Measurements from ENCODE around the gene NAMPT. TPM values are rescaled to one million over a fixed set of nuclear protein-coding genes. Genes with fewer than 3 reads are reported as not detected.

The NAMPT gene
- polyA plus RNA-seq, 2 donors = 185 to 206 TPM

DNA sequence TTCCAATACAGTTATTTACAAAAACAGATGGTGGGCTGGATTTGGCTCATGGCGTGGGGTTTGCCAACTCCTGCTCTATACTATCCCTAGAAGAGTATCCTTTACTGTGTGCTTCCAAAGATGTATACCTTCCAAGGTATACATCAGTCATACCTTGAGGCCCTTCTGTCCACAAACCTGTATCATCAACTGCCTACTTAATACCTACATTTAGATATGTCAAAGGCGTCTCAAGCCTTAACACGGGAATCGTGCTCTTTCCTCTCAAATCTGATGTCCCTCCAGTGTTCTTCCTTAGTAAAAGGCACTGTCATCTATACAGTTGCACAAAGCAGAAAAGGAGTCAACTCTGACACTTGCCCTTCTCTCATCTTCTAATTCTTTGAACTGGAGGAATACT is 36.9 kb downstream of the NAMPT start:
- H3K4me1 ChIP-seq (ENCODE audit: control insufficient read depth in 2 of 2, insufficient read depth in 2 of 2, low read length in 1 of 2) = no peaks in the 10 kb centered on the region
- no peak overlapping the region for H3K4me3 ChIP-seq (ENCODE audit: low read depth in 1 of 2, low read length in 2 of 2)
- 94 to 100% methylated on average over 4 of the region's 4 CpGs for WGBS, 2 donors
- H3K36me3 ChIP-seq (ENCODE audit: control insufficient read depth in 2 of 2, insufficient read depth in 2 of 2, low read length in 1 of 2) = peaks cover 0 to 2% of the 10 kb centered on the region in 2 donors
- H3K9me3 ChIP-seq (ENCODE audit: control insufficient read depth in 2 of 2, insufficient read depth in 1 of 2, low read depth in 1 of 2, low read length in 1 of 2) = no peaks in the 10 kb centered on the region
- H3K27me3 ChIP-seq (ENCODE audit: control insufficient read depth in 1 of 2, insufficient read depth in 2 of 2, low read length in 2 of 2) = no peaks in the 10 kb centered on the region
- no peak overlapping the region for H3K27ac ChIP-seq (ENCODE audit: low read depth in 2 of 2, low read length in 1 of 2)

DNA sequence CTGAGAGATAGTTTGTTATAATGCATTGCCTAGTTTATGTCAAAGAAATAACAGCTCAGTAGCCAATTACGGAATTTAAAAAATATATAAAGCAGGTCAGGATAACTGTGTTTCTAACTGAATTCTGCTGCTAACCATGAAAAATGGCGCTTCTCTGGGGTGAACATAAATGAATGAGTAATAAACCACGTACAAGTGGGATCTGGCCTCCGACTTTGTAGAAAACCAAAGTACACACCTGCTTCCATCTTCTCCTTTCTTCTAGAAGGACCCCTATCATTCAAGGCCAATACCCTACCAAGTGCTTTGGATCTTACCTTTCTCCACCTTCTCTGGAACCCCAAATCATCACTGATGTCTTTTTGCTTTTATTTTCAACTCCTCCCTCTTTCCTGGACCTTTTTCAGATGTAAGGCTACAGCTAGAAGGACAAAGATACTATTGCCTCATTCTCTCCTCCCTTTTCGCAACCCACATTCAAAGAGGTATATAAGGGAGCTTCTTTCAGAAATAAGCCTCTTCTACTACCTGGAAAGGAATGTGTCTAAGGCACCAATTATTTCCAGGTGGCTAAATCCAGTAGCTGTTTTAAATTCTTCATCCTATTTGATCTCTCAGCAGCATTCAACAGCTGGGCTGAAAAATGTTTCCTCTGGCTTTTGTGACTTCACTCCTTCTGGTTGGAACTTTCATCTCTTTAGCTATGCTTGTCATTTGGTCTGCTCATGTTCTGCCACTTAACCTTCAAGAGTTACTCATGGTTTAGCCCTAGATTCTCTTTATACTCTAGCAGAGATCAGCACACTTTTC is 37.7 kb downstream of the NAMPT start:
- Histone ChIP-seq H3K27me3 (ENCODE audit: control insufficient read depth in 1 of 2, insufficient read depth in 2 of 2, low read length in 2 of 2) (no peaks in the 10 kb centered on the region), H3K4me3 (ENCODE audit: low read depth in 1 of 2, low read length in 2 of 2) (no peak overlapping the region), H3K9me3 (ENCODE audit: control insufficient read depth in 2 of 2, insufficient read depth in 1 of 2, low read depth in 1 of 2, low read length in 1 of 2) (no peaks in the 10 kb centered on the region), H3K36me3 (ENCODE audit: control insufficient read depth in 2 of 2, insufficient read depth in 2 of 2, low read length in 1 of 2) (peaks cover 0 to 2% of the 10 kb centered on the region in 2 donors), H3K27ac (ENCODE audit: low read depth in 2 of 2, low read length in 1 of 2) (no peak overlapping the region), H3K4me1 (ENCODE audit: control insufficient read depth in 2 of 2, insufficient read depth in 2 of 2, low read length in 1 of 2) (no peaks in the 10 kb centered on the region)
- 86 to 89% methylated on average over 5 of the region's 5 CpGs for WGBS, 2 donors

DNA sequence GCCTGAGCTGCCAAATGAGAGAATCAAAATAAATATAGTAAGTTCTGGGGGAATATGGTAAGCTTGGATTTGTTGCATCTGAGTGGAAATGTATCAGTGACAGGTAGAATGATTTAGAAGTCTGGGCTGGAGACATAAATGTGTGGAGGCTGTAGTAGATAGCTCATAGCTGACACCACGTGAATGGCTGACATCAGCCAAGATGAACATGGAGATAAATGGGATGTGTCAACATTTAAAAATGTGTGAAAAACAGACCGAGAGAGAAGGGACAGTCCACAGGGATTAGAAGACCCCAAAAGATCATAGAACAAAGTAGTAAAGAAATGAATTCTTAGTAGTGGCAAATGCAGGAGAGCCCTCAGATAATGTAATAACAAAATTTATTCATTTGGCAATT is 40.9 kb downstream of the NAMPT start:
- H3K4me3 ChIP-seq (ENCODE audit: low read depth in 1 of 2, low read length in 2 of 2) = no peak overlapping the region
- WGBS, 2 donors = 72 to 73% methylated on average over 2 of the region's 2 CpGs
- no peaks in the 10 kb centered on the region for H3K27me3 ChIP-seq (ENCODE audit: control insufficient read depth in 1 of 2, insufficient read depth in 2 of 2, low read length in 2 of 2)
- no peaks in the 10 kb centered on the region for H3K4me1 ChIP-seq (ENCODE audit: control insufficient read depth in 2 of 2, insufficient read depth in 2 of 2, low read length in 1 of 2)
- H3K9me3 ChIP-seq (ENCODE audit: control insufficient read depth in 2 of 2, insufficient read depth in 1 of 2, low read depth in 1 of 2, low read length in 1 of 2) = no peaks in the 10 kb centered on the region
- H3K36me3 ChIP-seq (ENCODE audit: control insufficient read depth in 2 of 2, insufficient read depth in 2 of 2, low read length in 1 of 2) = peaks cover 0 to 2% of the 10 kb centered on the region in 2 donors
- H3K27ac ChIP-seq (ENCODE audit: low read depth in 2 of 2, low read length in 1 of 2) = no peak overlapping the region

- H3K4me1 ChIP-seq (ENCODE audit: control insufficient read depth in 2 of 2, insufficient read depth in 2 of 2, low read length in 1 of 2) = no peaks in the 10 kb centered on the region
- no peak overlapping the region for H3K4me3 ChIP-seq (ENCODE audit: low read depth in 1 of 2, low read length in 2 of 2)
- H3K27ac ChIP-seq (ENCODE audit: low read depth in 2 of 2, low read length in 1 of 2) = no peak overlapping the region
- 50 to 66% methylated on average over 3 of the region's 3 CpGs for whole genome bisulfite sequencing, 2 donors
- no peaks in the 10 kb centered on the region for H3K9me3 ChIP-seq (ENCODE audit: control insufficient read depth in 2 of 2, insufficient read depth in 1 of 2, low read depth in 1 of 2, low read length in 1 of 2)
- no peaks in the 10 kb centered on the region for H3K27me3 ChIP-seq (ENCODE audit: control insufficient read depth in 1 of 2, insufficient read depth in 2 of 2, low read length in 2 of 2)
- H3K36me3 ChIP-seq (ENCODE audit: control insufficient read depth in 2 of 2, insufficient read depth in 2 of 2, low read length in 1 of 2) = no peaks in the 10 kb centered on the region
Observed at GRCh38 chr7:106239406-106239805, 45.4 kb downstream of the NAMPT start.

GRCh38 chr7:106238830-106239229 is 46.0 kb downstream of the NAMPT start:
- no peak overlapping the region for H3K27ac ChIP-seq (ENCODE audit: low read depth in 2 of 2, low read length in 1 of 2)
- 64 to 70% methylated on average over 5 of the region's 5 CpGs for WGBS, 2 donors
- H3K36me3 ChIP-seq (ENCODE audit: control insufficient read depth in 2 of 2, insufficient read depth in 2 of 2, low read length in 1 of 2) = no peaks in the 10 kb centered on the region
- H3K27me3 ChIP-seq (ENCODE audit: control insufficient read depth in 1 of 2, insufficient read depth in 2 of 2, low read length in 2 of 2) = no peaks in the 10 kb centered on the region
- no peaks in the 10 kb centered on the region for H3K9me3 ChIP-seq (ENCODE audit: control insufficient read depth in 2 of 2, insufficient read depth in 1 of 2, low read depth in 1 of 2, low read length in 1 of 2)
- no peaks in the 10 kb centered on the region for H3K4me1 ChIP-seq (ENCODE audit: control insufficient read depth in 2 of 2, insufficient read depth in 2 of 2, low read length in 1 of 2)
- H3K4me3 ChIP-seq (ENCODE audit: low read depth in 1 of 2, low read length in 2 of 2) = no peak overlapping the region

GRCh38 chr7:106236065-106236464 is 48.7 kb downstream of the NAMPT start:
- no peaks in the 10 kb centered on the region for H3K4me1 ChIP-seq (ENCODE audit: control insufficient read depth in 2 of 2, insufficient read depth in 2 of 2, low read length in 1 of 2)
- no peak overlapping the region for H3K27ac ChIP-seq (ENCODE audit: low read depth in 2 of 2, low read length in 1 of 2)
- 74 to 82% methylated on average over 5 of the region's 5 CpGs for WGBS, 2 donors
- no peaks in the 10 kb centered on the region for H3K9me3 ChIP-seq (ENCODE audit: control insufficient read depth in 2 of 2, insufficient read depth in 1 of 2, low read depth in 1 of 2, low read length in 1 of 2)
- no peaks in the 10 kb centered on the region for H3K36me3 ChIP-seq (ENCODE audit: control insufficient read depth in 2 of 2, insufficient read depth in 2 of 2, low read length in 1 of 2)
- no peaks in the 10 kb centered on the region for H3K27me3 ChIP-seq (ENCODE audit: control insufficient read depth in 1 of 2, insufficient read depth in 2 of 2, low read length in 2 of 2)
- H3K4me3 ChIP-seq (ENCODE audit: low read depth in 1 of 2, low read length in 2 of 2) = no peak overlapping the region

GRCh38 chr7:106234425-106234824 is 50.4 kb downstream of the NAMPT start:
- WGBS, 2 donors = 91 to 100% methylated on average over 1 of the region's 1 CpG

GRCh38 chr7:106231856-106232490 is 52.8 kb downstream of the NAMPT start:
- Histone ChIP-seq H3K27ac (ENCODE audit: low read depth in 2 of 2, low read length in 1 of 2) (no peak overlapping the region), H3K4me3 (ENCODE audit: low read depth in 1 of 2, low read length in 2 of 2) (no peak overlapping the region), H3K9me3 (ENCODE audit: control insufficient read depth in 2 of 2, insufficient read depth in 1 of 2, low read depth in 1 of 2, low read length in 1 of 2) (no peaks in the 10 kb centered on the region), H3K27me3 (ENCODE audit: control insufficient read depth in 1 of 2, insufficient read depth in 2 of 2, low read length in 2 of 2) (no peaks in the 10 kb centered on the region), H3K36me3 (ENCODE audit: control insufficient read depth in 2 of 2, insufficient read depth in 2 of 2, low read length in 1 of 2) (no peaks in the 10 kb centered on the region), H3K4me1 (ENCODE audit: control insufficient read depth in 2 of 2, insufficient read depth in 2 of 2, low read length in 1 of 2) (no peaks in the 10 kb centered on the region)
- WGBS, 2 donors = 87 to 88% methylated on average over 7 of the region's 7 CpGs

More at GRCh38 chr7:106234425-106234824, 50.4 kb downstream of the NAMPT start:
- H3K9me3 ChIP-seq (ENCODE audit: control insufficient read depth in 2 of 2, insufficient read depth in 1 of 2, low read depth in 1 of 2, low read length in 1 of 2) = no peaks in the 10 kb centered on the region
- H3K4me3 ChIP-seq (ENCODE audit: low read depth in 1 of 2, low read length in 2 of 2) = no peak overlapping the region
- no peaks in the 10 kb centered on the region for H3K27me3 ChIP-seq (ENCODE audit: control insufficient read depth in 1 of 2, insufficient read depth in 2 of 2, low read length in 2 of 2)
- no peaks in the 10 kb centered on the region for H3K36me3 ChIP-seq (ENCODE audit: control insufficient read depth in 2 of 2, insufficient read depth in 2 of 2, low read length in 1 of 2)
- H3K27ac ChIP-seq (ENCODE audit: low read depth in 2 of 2, low read length in 1 of 2) = no peak overlapping the region
- H3K4me1 ChIP-seq (ENCODE audit: control insufficient read depth in 2 of 2, insufficient read depth in 2 of 2, low read length in 1 of 2) = no peaks in the 10 kb centered on the region

GRCh38 chr7:106225856-106226255 is 58.9 kb downstream of the NAMPT start:
- no peaks in the 10 kb centered on the region for H3K4me1 ChIP-seq (ENCODE audit: control insufficient read depth in 2 of 2, insufficient read depth in 2 of 2, low read length in 1 of 2)
- no peak overlapping the region for H3K27ac ChIP-seq (ENCODE audit: low read depth in 2 of 2, low read length in 1 of 2)
- H3K9me3 ChIP-seq (ENCODE audit: control insufficient read depth in 2 of 2, insufficient read depth in 1 of 2, low read depth in 1 of 2, low read length in 1 of 2) = no peaks in the 10 kb centered on the region
- H3K36me3 ChIP-seq (ENCODE audit: control insufficient read depth in 2 of 2, insufficient read depth in 2 of 2, low read length in 1 of 2) = no peaks in the 10 kb centered on the region
- no peaks in the 10 kb centered on the region for H3K27me3 ChIP-seq (ENCODE audit: control insufficient read depth in 1 of 2, insufficient read depth in 2 of 2, low read length in 2 of 2)
- no peak overlapping the region for H3K4me3 ChIP-seq (ENCODE audit: low read depth in 1 of 2, low read length in 2 of 2)

GRCh38 chr7:106224797-106225196 is 60.0 kb downstream of the NAMPT start:
- Histone ChIP-seq H3K27me3 (ENCODE audit: control insufficient read depth in 1 of 2, insufficient read depth in 2 of 2, low read length in 2 of 2) (no peaks in the 10 kb centered on the region), H3K9me3 (ENCODE audit: control insufficient read depth in 2 of 2, insufficient read depth in 1 of 2, low read depth in 1 of 2, low read length in 1 of 2) (no peaks in the 10 kb centered on the region), H3K4me3 (ENCODE audit: low read depth in 1 of 2, low read length in 2 of 2) (no peak overlapping the region), H3K27ac (ENCODE audit: low read depth in 2 of 2, low read length in 1 of 2) (no peak overlapping the region), H3K4me1 (ENCODE audit: control insufficient read depth in 2 of 2, insufficient read depth in 2 of 2, low read length in 1 of 2) (no peaks in the 10 kb centered on the region), H3K36me3 (ENCODE audit: control insufficient read depth in 2 of 2, insufficient read depth in 2 of 2, low read length in 1 of 2) (no peaks in the 10 kb centered on the region)
- WGBS, 2 donors = 75% methylated on average over 6 of the region's 6 CpGs
